Tongue (tissue), 2 donors: ENCODE measurements around the gene HOXA2. TPM values are rescaled to one million over a fixed set of nuclear protein-coding genes. Genes with fewer than 3 reads are reported as not detected.

ENCODE experiments used
- DNase-seq: peaks from one replicate; pipeline ENCODE4 v3.0.0-alpha.2; 2015
- total RNA-seq: library from RNA; depleted of rRNA; stranded (reverse); fragments of >200 nt; gene quantifications from one replicate; pipeline ENCODE4 v1.2.3, GENCODE V29; 2014

HOXA2 gene
- total RNA-seq, 1 donor from 2014 or later: not detected

- no peak for DNase-seq
Observed at GRCh38 chr7:27111751-27112277, 9.3 kb upstream of the HOXA2 start.

GRCh38 chr7:27111042-27111750 lies 8.7 kb upstream of the HOXA2 start:
- no peak for DNase-seq

- DNase-seq: peak; percentile 85
Observed at GRCh38 chr7:27110186-27111031, 7.9 kb upstream of the HOXA2 start.

- DNase-seq: no peak
Observed at GRCh38 chr7:27109466-27110185, 7.1 kb upstream of the HOXA2 start.

GRCh38 chr7:27108390-27109127 lies 6.1 kb upstream of the HOXA2 start:
- peak; percentile 76 for DNase-seq

- DNase-seq: no peak
Observed at GRCh38 chr7:27107391-27108381, 5.2 kb upstream of the HOXA2 start.

GRCh38 chr7:27106901-27107240 lies 4.4 kb upstream of the HOXA2 start:
- no peak for DNase-seq

GRCh38 chr7:27106181-27106900 lies 3.9 kb upstream of the HOXA2 start:
- peak; percentile 42 for DNase-seq

- DNase-seq: peak; percentile 38
Observed at GRCh38 chr7:27105301-27106031, 3.0 kb upstream of the HOXA2 start.

GRCh38 chr7:27104341-27105058 lies 2.0 kb upstream of the HOXA2 start:
- no peak for DNase-seq

- no peak for DNase-seq
Observed at GRCh38 chr7:27103489-27104226, 1.2 kb upstream of the HOXA2 start.

- peak; percentile 68 for DNase-seq
Observed at GRCh38 chr7:27101957-27102580, 414 bp downstream of the HOXA2 start.

GRCh38 chr7:27101171-27101956 lies 1.1 kb downstream of the HOXA2 start:
- peak; percentile 68 for DNase-seq

- DNase-seq: peak; percentile 57
Observed at GRCh38 chr7:27100694-27101170, 1.8 kb downstream of the HOXA2 start.

- peak; percentile 15 for DNase-seq
Observed at GRCh38 chr7:27099453-27100370, 2.8 kb downstream of the HOXA2 start.
